K562 (cell line): Measurements from ENCODE around the gene ZNF768. TPM values are rescaled to one million over a fixed set of nuclear protein-coding genes. Genes with fewer than 3 reads are reported as not detected.

ENCODE experiments used
- ATAC-seq: fragments of 200-7000 bp; cut with Tn5 transposase; 3 replicates; pipeline ENCODE4 v1.9.1; 2020; ENCODE audit warnings: moderate library complexity
- BruUV-seq: library from RNA; stranded (reverse); fragments of 400-500 nt; replicated peaks from 2 replicates; lab custom pipeline; 2021; lab: Mats Ljungman, UMichigan
- CTCF ChIA-PET: fragments of 300-600 bp; formaldehyde crosslinking; extraction: SDS; loops from one replicate; lab custom pipeline; 2021; ENCODE audit warnings: low intra/inter-chr PET ratio; lab: Yijun Ruan, JAX
- POLR2A ChIA-PET: fragments of 300-600, 350-650 bp; sonication (Branson Sonifier 250); formaldehyde crosslinking; extraction: SDS; loops from one replicate; lab custom pipeline; 2021; ENCODE audit warnings: antibody characterized with exemption, inconsistent platforms; lab: Yijun Ruan, JAX
- DNase-seq, 4 experiments: peaks; one replicate each; pipeline versions ENCODE4 v3.0.0 to v3.0.0-alpha.2; 2011 to 2018; ENCODE audit warnings: low spot score in 3 of 4, mixed read lengths in 3 of 4; ENCODE audit errors: extremely low read depth in 1 of 4
- FAIRE-seq: peaks from 2 replicates; lab custom pipeline; 2011; peaks lifted over from hg19 to GRCh38; lab: Jason Lieb, UNC
- H2AFZ ChIP-seq: 2 replicates; pipeline ENCODE4 v1.6.0; 2011; ENCODE audit warnings: low read depth, low read length, control low read depth, inconsistent platforms
- H3K27ac ChIP-seq: fragments of 200-600 bp; 3 replicates; pipeline ENCODE4 v1.8.0; 2011; ENCODE audit warnings: low read depth, mild to moderate bottlenecking, control low read depth, inconsistent platforms, low read length, moderate library complexity, mixed read lengths; ENCODE audit errors: extremely low read depth
- H3K27me3 ChIP-seq, 2 experiments: fragments of 300-600 bp in 1 of 2; 2 replicates in 1 of 2; 3 replicates in 1 of 2; pipeline versions ENCODE4 v1.6.0 to v1.8.0; 2011; ENCODE audit warnings: inconsistent platforms in 2 of 2, low read length in 2 of 2, mild to moderate bottlenecking in 1 of 2, mixed read lengths in 1 of 2, moderate library complexity in 1 of 2; ENCODE audit not compliant: control insufficient read depth in 2 of 2, insufficient read depth in 2 of 2
- H3K36me3 ChIP-seq: fragments of 300-600 bp; 3 replicates; pipeline ENCODE4 v1.8.0; 2011; ENCODE audit warnings: mild to moderate bottlenecking, low read length, inconsistent platforms; ENCODE audit not compliant: control insufficient read depth, insufficient read depth
- H3K4me1 ChIP-seq, 2 experiments: fragments of 200-600 bp in 1 of 2; replicated peaks in 1 of 2; 2 replicates in 1 of 2; 3 replicates in 1 of 2; pipeline versions ENCODE4 v1.5.1 to v1.8.0; 2011; ENCODE audit warnings: inconsistent platforms in 2 of 2, low read length in 2 of 2, mild to moderate bottlenecking in 1 of 2, mixed read lengths in 1 of 2, moderate library complexity in 1 of 2; ENCODE audit not compliant: control insufficient read depth in 2 of 2, insufficient read depth in 2 of 2
- H3K4me2 ChIP-seq: 2 replicates; pipeline ENCODE4 v1.6.1; 2011; ENCODE audit warnings: low read length, control low read depth, inconsistent platforms, mixed read lengths; ENCODE audit not compliant: insufficient read depth
- H3K4me3 ChIP-seq: fragments of 200-600 bp; sonication (generic), shearing (Covaris generic); 2 replicates; pipeline ENCODE4 v1.5.1; 2016; ENCODE audit warnings: control low read depth, inconsistent platforms
- H3K79me2 ChIP-seq: fragments of 200-600 bp; 3 replicates; pipeline ENCODE4 v1.8.0; 2011; ENCODE audit warnings: low read length, inconsistent platforms; ENCODE audit not compliant: control insufficient read depth, insufficient read depth
- H3K9ac ChIP-seq, 2 experiments: 2 replicates each; pipeline versions ENCODE4 v1.6.0 to v1.6.1; 2011; ENCODE audit warnings: low read depth in 2 of 2, low read length in 2 of 2, control low read depth in 1 of 2, inconsistent platforms in 1 of 2, mild to moderate bottlenecking in 1 of 2, mixed read lengths in 1 of 2; ENCODE audit not compliant: insufficient read depth in 1 of 2
- H3K9me1 ChIP-seq: one replicate; pipeline ENCODE4 v1.6.0; 2011; ENCODE audit warnings: inconsistent platforms, mild to moderate bottlenecking, low read length, moderate library complexity; ENCODE audit not compliant: control insufficient read depth, insufficient read depth
- H3K9me3 ChIP-seq: replicated peaks from 2 replicates; pipeline ENCODE4 v1.5.1; 2011; ENCODE audit warnings: low read depth, low read length, inconsistent platforms; ENCODE audit not compliant: control insufficient read depth, insufficient read depth
- H4K20me1 ChIP-seq: replicated peaks from 2 replicates; pipeline ENCODE4 v1.6.1; 2011; ENCODE audit warnings: low read length, inconsistent platforms, mixed read lengths; ENCODE audit not compliant: control insufficient read depth, insufficient read depth
- ARID2 ChIP-seq: fragments of 450-650 bp; IDR thresholded peaks from 2 replicates; pipeline ENCODE4 v1.6.1; 2017; ENCODE audit warnings: antibody characterized with exemption, mild to moderate bottlenecking
- CREB1 ChIP-seq, 2 experiments: sonication (generic) in 1 of 2; formaldehyde crosslinking in 1 of 2; IDR thresholded peaks; 2 replicates each; pipeline versions ENCODE4 v1.6.1 to v1.8.0; 2012 to 2022; ENCODE audit warnings: inconsistent platforms in 1 of 2, mild to moderate bottlenecking in 1 of 2, missing genetic modification reagents in 1 of 2, moderate library complexity in 1 of 2
- CTBP1 ChIP-seq: fragments of 450-650 bp; IDR thresholded peaks from 2 replicates; pipeline ENCODE4 v1.6.1; 2016; ENCODE audit warnings: borderline replicate concordance
- KAT7 ChIP-seq: sonication (generic); formaldehyde crosslinking; IDR thresholded peaks from 2 replicates; pipeline ENCODE4 v1.8.0; 2022; ENCODE audit warnings: missing genetic modification reagents, mild to moderate bottlenecking, borderline replicate concordance
- KDM5B ChIP-seq: fragments of 200-600 bp; sonication (generic); IDR thresholded peaks from 2 replicates; pipeline ENCODE4 v1.6.1; 2012; ENCODE audit warnings: low read depth, mild to moderate bottlenecking, moderate library complexity, low read length, control low read depth, inconsistent platforms; ENCODE audit not compliant: insufficient replicate concordance
- MEF2A ChIP-seq: IDR thresholded peaks from 2 replicates; pipeline ENCODE4 v1.6.1; 2011; ENCODE audit warnings: low read depth, mild to moderate bottlenecking, low read length, moderate library complexity; ENCODE audit not compliant: control insufficient read depth
- NFATC3 ChIP-seq: fragments of 450-650 bp; IDR thresholded peaks from 2 replicates; pipeline ENCODE4 v1.6.1; 2017; ENCODE audit warnings: mild to moderate bottlenecking
- PHF8 ChIP-seq: fragments of 200-600 bp; sonication (generic); IDR thresholded peaks from 2 replicates; pipeline ENCODE4 v1.6.1; 2012; ENCODE audit warnings: mixed run types, mild to moderate bottlenecking, inconsistent platforms, low read length, moderate library complexity, borderline replicate concordance
- SRF ChIP-seq, 2 experiments: fragments of 250-450, 450-650 bp in 1 of 2; sonication (Bioruptor Pico) in 1 of 2; sonication (generic) in 1 of 2; formaldehyde crosslinking; IDR thresholded peaks; 2 replicates each; pipeline versions ENCODE4 v1.5.0 to v1.5.1; 2020 to 2022; ENCODE audit warnings: mild to moderate bottlenecking in 1 of 2, missing genetic modification reagents in 1 of 2
- TAL1 ChIP-seq: fragments of 450-650 bp; IDR thresholded peaks from 2 replicates; pipeline ENCODE4 v1.6.1; 2016; ENCODE audit warnings: mild to moderate bottlenecking
- ZNF165 ChIP-seq: fragments of 250-450 bp; sonication (Bioruptor Pico); IDR thresholded peaks from 2 replicates; pipeline ENCODE4 v1.4.0; 2020; ENCODE audit warnings: borderline replicate concordance
- WGBS: fragments of 100-300 bp; shearing (Covaris generic); methylation state at CpG from one replicate; pipeline ENCODE4 v1.1.6; 2016; ENCODE audit warnings: low coverage, mixed read lengths; ENCODE audit not compliant: insufficient coverage; ENCODE audit errors: missing lambda C conversion rate; 5-methylcytosine and 5-hydroxymethylcytosine counted together
- in situ Hi-C: fragments of 300-500 bp; cut with MboI; formaldehyde crosslinking; loops from 4 replicates; pipeline ENCODE4 v1.15.0; 2018; ENCODE audit warnings: inconsistent platforms, mixed read lengths
- intact Hi-C: fragments of 100-400 bp; cut with micrococcal nuclease; formaldehyde crosslinking; loops from 2 replicates; pipeline ENCODE4 v1.14.2; 2022
- polyA plus RNA-seq, 8 experiments: library from polyadenylated mRNA; depleted of rRNA in 4 of 8; stranded (reverse) in 5 of 8; unstranded in 3 of 8; fragments of >200 nt; fragmentation: Nextera tagmentation in 2 of 8; fragmentation: Illumina TruSeq in 1 of 8; extraction: Ambion mirVana in 2 of 8; extraction: Trizol in 1 of 8; gene quantifications; 2 replicates each; pipeline versions ENCODE4 v1.2.1 to v1.2.3, GENCODE V29; 2011 to 2014; ENCODE audit warnings: inconsistent platforms in 1 of 8, missing spikeins in 1 of 8
- total RNA-seq, 7 experiments: library from RNA; depleted of rRNA in 6 of 7; stranded (reverse); fragments of >200 nt in 6 of 7; fragmentation: Illumina TruSeq in 2 of 7; extraction: Trizol in 2 of 7; gene quantifications; 2 replicates each; pipeline versions ENCODE4 v1.2.1 to v1.2.3, GENCODE V29; 2011 to 2021; ENCODE audit warnings: low replicate concordance in 1 of 7
- TF ChIP-seq, protein P1 (sequence below): sonication (generic); formaldehyde crosslinking; IDR thresholded peaks from 2 replicates; pipeline ENCODE4 v1.8.1; 2023; ENCODE audit warnings: mild to moderate bottlenecking, missing genetic modification reagents, moderate library complexity
- TF ChIP-seq, protein P2 (sequence below): fragments of 450-650 bp; IDR thresholded peaks from 2 replicates; pipeline ENCODE4 v1.6.1; 2018; ENCODE audit not compliant: partially characterized antibody
- TF ChIP-seq, protein P3 (sequence below), 2 experiments: IDR thresholded peaks; 2 replicates each; pipeline ENCODE4 v1.6.1; 2012; ENCODE audit warnings: improper control_type of control experiment in 2 of 2, low read depth in 2 of 2, low read length in 2 of 2, borderline replicate concordance in 1 of 2

The ZNF768 gene
- total and polyA plus RNA-seq, 9 of the 15 experiments (the other 6 are each of a cell fraction or from before 2014, with no cell fraction given), result 0.13 to 50.7 (median 26.9) TPM

DNA sequence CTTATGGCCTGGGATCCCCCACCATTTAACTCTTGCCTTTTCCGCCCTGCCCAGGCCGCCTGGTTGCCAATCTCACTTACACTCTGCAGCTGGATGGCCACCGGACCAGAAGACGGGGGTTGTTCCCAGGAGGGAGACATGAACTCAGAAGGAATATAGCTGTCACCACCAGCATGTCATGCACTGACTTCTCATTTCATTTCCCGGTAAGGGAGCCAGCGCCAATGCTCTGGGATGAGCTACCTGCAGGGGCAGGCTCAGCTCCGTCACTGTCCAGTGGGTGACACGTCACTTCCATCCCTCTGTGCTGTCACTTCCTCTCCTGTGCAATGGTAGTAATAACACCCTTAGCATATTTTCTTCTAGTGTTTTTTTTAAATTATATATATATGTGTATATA is 27.1 kb downstream of the ZNF768 start:
- peaks cover 6 to 16% of the 10 kb centered on the region in 2 experiments; a peak in 3 of 5 replicates for H3K4me1 ChIP-seq
- no TSS peak for BruUV-seq
- 29% methylated on average over 6 of the region's 8 CpGs for WGBS
- H3K27ac ChIP-seq, result peak overlapping the region; percentile 41; the same call in 2 of the 3 replicates
- H3K36me3 ChIP-seq, result no peaks in the 10 kb centered on the region
- peak overlapping the region; percentile 86 for H2AFZ ChIP-seq
- ATAC-seq (peak; percentile 71), FAIRE-seq (peak; percentile 83), DNase-seq (peak in 3 of 4 experiments; percentile 35 to 48 (median 46))
- no peaks in the 10 kb centered on the region for H3K9me3 ChIP-seq
- no peaks in the 10 kb centered on the region for H3K9me1 ChIP-seq
- peak overlapping the region; percentile 66 for H3K4me2 ChIP-seq
- in situ Hi-C loops (no loop called here), intact Hi-C loops (no loop called here)
- H3K79me2 ChIP-seq, result no peaks in the 10 kb centered on the region
- no peaks in the 10 kb centered on the region for H3K27me3 ChIP-seq
- H3K9ac ChIP-seq, result peak overlapping the region; percentile 41 to 84; a peak in 2 of 4 replicates
- CTCF ChIA-PET, result no interaction called here
- POLR2A ChIA-PET, result interaction anchor here (0.6 to 1.7 kb wide), 4 partner anchors 11 to 73 kb away, joined by 3 to 5 read pairs (median 4); no protein-coding TSS in a partner anchor
- H4K20me1 ChIP-seq, result no peaks in the 10 kb centered on the region
- H3K4me3 ChIP-seq, result peak overlapping the region; percentile 15; the same call in 1 of the 2 replicates
- TF ChIP-seq TAL1 (no peak), NFATC3 (no peak), KDM5B (peak; percentile 69), CREB1 (IDR thresholded peaks at IDR 0.05) (peak; percentile 58; the same call in 1 of the 2 replicates), CREB1 (CRISPR knock-in tag; IDR thresholded peaks at IDR 0.05) (peak; percentile 62; the same call in 1 of the 2 replicates), ARID2 (no peak), KAT7 (CRISPR knock-in tag) (0 out of 2 replicates have a peak, but pooled peaks have one; percentile 24), MEF2A (no peak), ZNF165 (CRISPR knock-in tag) (no peak), PHF8 (peak; percentile 59; the same call in 1 of the 2 replicates), CTBP1 (0 out of 2 replicates have a peak, but pooled peaks have one; percentile 29), SRF (CRISPR knock-in tag; IDR thresholded peaks at IDR 0.05) (no peak)
- TF ChIP-seq, protein P1, sequence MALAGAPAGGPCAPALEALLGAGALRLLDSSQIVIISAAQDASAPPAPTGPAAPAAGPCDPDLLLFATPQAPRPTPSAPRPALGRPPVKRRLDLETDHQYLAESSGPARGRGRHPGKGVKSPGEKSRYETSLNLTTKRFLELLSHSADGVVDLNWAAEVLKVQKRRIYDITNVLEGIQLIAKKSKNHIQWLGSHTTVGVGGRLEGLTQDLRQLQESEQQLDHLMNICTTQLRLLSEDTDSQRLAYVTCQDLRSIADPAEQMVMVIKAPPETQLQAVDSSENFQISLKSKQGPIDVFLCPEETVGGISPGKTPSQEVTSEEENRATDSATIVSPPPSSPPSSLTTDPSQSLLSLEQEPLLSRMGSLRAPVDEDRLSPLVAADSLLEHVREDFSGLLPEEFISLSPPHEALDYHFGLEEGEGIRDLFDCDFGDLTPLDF (CRISPR knock-in tag), result no peak
- TF ChIP-seq, protein P2, sequence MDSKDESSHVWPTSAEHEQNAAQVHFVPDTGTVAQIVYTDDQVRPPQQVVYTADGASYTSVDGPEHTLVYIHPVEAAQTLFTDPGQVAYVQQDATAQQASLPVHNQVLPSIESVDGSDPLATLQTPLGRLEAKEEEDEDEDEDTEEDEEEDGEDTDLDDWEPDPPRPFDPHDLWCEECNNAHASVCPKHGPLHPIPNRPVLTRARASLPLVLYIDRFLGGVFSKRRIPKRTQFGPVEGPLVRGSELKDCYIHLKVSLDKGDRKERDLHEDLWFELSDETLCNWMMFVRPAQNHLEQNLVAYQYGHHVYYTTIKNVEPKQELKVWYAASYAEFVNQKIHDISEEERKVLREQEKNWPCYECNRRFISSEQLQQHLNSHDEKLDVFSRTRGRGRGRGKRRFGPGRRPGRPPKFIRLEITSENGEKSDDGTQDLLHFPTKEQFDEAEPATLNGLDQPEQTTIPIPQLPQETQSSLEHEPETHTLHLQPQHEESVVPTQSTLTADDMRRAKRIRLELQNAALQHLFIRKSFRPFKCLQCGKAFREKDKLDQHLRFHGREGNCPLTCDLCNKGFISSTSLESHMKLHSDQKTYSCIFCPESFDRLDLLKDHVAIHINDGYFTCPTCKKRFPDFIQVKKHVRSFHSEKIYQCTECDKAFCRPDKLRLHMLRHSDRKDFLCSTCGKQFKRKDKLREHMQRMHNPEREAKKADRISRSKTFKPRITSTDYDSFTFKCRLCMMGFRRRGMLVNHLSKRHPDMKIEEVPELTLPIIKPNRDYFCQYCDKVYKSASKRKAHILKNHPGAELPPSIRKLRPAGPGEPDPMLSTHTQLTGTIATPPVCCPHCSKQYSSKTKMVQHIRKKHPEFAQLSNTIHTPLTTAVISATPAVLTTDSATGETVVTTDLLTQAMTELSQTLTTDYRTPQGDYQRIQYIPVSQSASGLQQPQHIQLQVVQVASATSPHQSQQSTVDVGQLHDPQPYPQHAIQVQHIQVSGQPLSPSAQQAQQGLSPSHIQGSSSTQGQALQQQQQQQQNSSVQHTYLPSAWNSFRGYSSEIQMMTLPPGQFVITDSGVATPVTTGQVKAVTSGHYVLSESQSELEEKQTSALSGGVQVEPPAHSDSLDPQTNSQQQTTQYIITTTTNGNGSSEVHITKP, result peak; percentile 5
- TF ChIP-seq, protein P3, sequence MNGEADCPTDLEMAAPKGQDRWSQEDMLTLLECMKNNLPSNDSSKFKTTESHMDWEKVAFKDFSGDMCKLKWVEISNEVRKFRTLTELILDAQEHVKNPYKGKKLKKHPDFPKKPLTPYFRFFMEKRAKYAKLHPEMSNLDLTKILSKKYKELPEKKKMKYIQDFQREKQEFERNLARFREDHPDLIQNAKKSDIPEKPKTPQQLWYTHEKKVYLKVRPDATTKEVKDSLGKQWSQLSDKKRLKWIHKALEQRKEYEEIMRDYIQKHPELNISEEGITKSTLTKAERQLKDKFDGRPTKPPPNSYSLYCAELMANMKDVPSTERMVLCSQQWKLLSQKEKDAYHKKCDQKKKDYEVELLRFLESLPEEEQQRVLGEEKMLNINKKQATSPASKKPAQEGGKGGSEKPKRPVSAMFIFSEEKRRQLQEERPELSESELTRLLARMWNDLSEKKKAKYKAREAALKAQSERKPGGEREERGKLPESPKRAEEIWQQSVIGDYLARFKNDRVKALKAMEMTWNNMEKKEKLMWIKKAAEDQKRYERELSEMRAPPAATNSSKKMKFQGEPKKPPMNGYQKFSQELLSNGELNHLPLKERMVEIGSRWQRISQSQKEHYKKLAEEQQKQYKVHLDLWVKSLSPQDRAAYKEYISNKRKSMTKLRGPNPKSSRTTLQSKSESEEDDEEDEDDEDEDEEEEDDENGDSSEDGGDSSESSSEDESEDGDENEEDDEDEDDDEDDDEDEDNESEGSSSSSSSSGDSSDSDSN (IDR thresholded peaks at IDR 0.05; ENCODE audit: borderline replicate concordance in 1 of 2, low read depth in 2 of 2, low read length in 2 of 2), result no peak
